ENCODE results near the gene KIF5C. TPM values are rescaled to one million over a fixed set of nuclear protein-coding genes. Genes with fewer than 3 reads are reported as not detected.

Gene KIF5C
- total and polyA plus RNA-seq, 2 donors (not counting 1 experiment from before 2014, with no cell fraction given), result 1.9 to 6.1 TPM

DNA sequence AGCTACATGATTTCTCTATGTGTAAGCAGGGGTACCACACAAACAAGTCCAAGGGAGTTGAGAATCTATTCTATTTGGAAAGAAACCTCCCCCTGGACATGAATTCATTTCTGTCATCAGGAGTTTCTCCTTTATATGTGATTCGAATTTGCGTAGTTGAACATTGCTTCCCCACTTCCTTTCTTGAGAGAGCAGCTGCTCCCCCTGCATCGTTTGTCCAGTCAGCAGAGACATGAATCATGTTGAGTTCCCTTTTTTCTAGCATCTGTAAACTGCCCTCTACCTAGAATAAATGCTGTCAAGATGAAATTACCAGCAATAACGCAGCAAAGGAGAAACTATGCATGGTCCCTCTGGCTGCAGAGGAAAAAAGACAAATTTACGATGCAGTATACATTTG, 73.8 kb downstream of the KIF5C start:
- Histone ChIP-seq H3K4me1 (ENCODE audit: control insufficient read depth in 2 of 2, insufficient read depth in 2 of 2, low read length in 2 of 2) (peaks cover 0 to 9% of the 10 kb centered on the region in 2 donors), H3K27me3 (replicated peaks in 1 of 4; ENCODE audit: control extremely low read depth in 1 of 4, control insufficient read depth in 3 of 4, insufficient read depth in 4 of 4, low read length in 3 of 4) (no peaks in the 10 kb centered on the region), H2AFZ (ENCODE audit: insufficient read depth, low read depth, low read length, poor library complexity, severe bottlenecking) (no peak overlapping the region), H3K9me3 (ENCODE audit: control extremely low read depth in 1 of 3, control insufficient read depth in 2 of 3, insufficient read depth in 1 of 3, low read length in 2 of 3) (no peaks in the 10 kb centered on the region), H3K4me3 (ENCODE audit: control extremely low read depth in 1 of 5, extremely low read depth in 1 of 5, insufficient read depth in 1 of 5, low read depth in 2 of 5, low read length in 4 of 5) (no peak overlapping the region), H3K36me3 (replicated peaks in 1 of 2; ENCODE audit: control extremely low read depth in 1 of 2, control insufficient read depth in 1 of 2, extremely low read depth in 1 of 2, insufficient read depth in 2 of 2, low read length in 1 of 2) (no peaks in the 10 kb centered on the region), H3K79me2 (ENCODE audit: control insufficient read depth, insufficient read depth, low read length) (no peaks in the 10 kb centered on the region), H3K4me2 (replicated peaks; ENCODE audit: low read depth, low read length, poor library complexity, severe bottlenecking) (no peak overlapping the region), H4K20me1 (ENCODE audit: control insufficient read depth, insufficient read depth, low read length, poor library complexity, severe bottlenecking) (no peaks in the 10 kb centered on the region), H3K27ac (ENCODE audit: low read length in 2 of 2) (no peak overlapping the region), H3K9ac (ENCODE audit: low read length) (no peak overlapping the region)
- TF ChIP-seq, protein P1, sequence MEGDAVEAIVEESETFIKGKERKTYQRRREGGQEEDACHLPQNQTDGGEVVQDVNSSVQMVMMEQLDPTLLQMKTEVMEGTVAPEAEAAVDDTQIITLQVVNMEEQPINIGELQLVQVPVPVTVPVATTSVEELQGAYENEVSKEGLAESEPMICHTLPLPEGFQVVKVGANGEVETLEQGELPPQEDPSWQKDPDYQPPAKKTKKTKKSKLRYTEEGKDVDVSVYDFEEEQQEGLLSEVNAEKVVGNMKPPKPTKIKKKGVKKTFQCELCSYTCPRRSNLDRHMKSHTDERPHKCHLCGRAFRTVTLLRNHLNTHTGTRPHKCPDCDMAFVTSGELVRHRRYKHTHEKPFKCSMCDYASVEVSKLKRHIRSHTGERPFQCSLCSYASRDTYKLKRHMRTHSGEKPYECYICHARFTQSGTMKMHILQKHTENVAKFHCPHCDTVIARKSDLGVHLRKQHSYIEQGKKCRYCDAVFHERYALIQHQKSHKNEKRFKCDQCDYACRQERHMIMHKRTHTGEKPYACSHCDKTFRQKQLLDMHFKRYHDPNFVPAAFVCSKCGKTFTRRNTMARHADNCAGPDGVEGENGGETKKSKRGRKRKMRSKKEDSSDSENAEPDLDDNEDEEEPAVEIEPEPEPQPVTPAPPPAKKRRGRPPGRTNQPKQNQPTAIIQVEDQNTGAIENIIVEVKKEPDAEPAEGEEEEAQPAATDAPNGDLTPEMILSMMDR (IDR thresholded peaks at IDR 0.05), result no peak
- no peak for TF ChIP-seq EZH2 (IDR thresholded peaks at IDR 0.05; ENCODE audit: borderline replicate concordance, insufficient read depth, low read depth, low read length, poor library complexity, severe bottlenecking)
- no peak overlapping the region for H3K27ac Mint-ChIP-seq
- no peaks in the 10 kb centered on the region for H3K27me3 Mint-ChIP-seq
- ATAC-seq (ENCODE audit: low read depth), result no peak
- H3K4me3 Mint-ChIP-seq, result no peak overlapping the region
- peaks cover 7% of the 10 kb centered on the region for H3K4me1 Mint-ChIP-seq
- WGBS (ENCODE audit: insufficient coverage), result 0% methylated on average over 1 of the region's 5 CpGs
- ChIA-PET CTCF (no interaction called here), POLR2A (no interaction called here)
- no peak for DNase-seq
- no peaks in the 10 kb centered on the region for H3K9me3 Mint-ChIP-seq (ENCODE audit: insufficient read depth)
- intact Hi-C loops (cut with micrococcal nuclease), result no loop called here

DNA sequence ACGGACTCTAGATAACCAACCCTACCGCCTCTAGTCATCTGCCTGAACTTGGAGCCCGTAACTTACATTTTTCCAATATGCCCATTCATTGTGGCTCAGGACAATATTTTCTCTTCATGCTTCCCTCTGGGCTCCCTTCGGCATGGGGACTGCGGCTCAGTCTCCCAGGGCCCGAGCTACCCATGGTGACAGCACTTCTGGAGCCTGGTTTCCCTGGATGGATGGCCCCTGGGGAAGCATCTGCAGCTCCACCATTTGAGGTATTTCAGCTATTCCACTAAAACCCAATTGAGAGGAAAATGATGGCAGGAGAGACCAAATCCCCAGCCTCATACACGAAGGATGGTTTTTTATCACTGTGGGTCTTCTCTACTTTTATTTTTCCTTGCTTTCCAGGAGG, 74.3 kb downstream of the KIF5C start:
- no peak overlapping the region for H3K9ac ChIP-seq (ENCODE audit: low read length)
- Mint-ChIP-seq H3K4me1 (peaks cover 7% of the 10 kb centered on the region), H3K27me3 (no peaks in the 10 kb centered on the region), H3K9me3 (ENCODE audit: insufficient read depth) (no peaks in the 10 kb centered on the region), H3K4me3 (no peak overlapping the region), H3K27ac (no peak overlapping the region)
- CTCF ChIA-PET, result no interaction called here
- DNase-seq, result no peak
- WGBS (ENCODE audit: insufficient coverage), result 100% methylated on average over 4 of the region's 7 CpGs
- no peak for ATAC-seq (ENCODE audit: low read depth)
- no peak overlapping the region for H3K4me3 ChIP-seq (ENCODE audit: control extremely low read depth in 1 of 5, extremely low read depth in 1 of 5, insufficient read depth in 1 of 5, low read depth in 2 of 5, low read length in 4 of 5)
- H2AFZ ChIP-seq (ENCODE audit: insufficient read depth, low read depth, low read length, poor library complexity, severe bottlenecking), result no peak overlapping the region
- TF ChIP-seq EZH2 (IDR thresholded peaks at IDR 0.05; ENCODE audit: borderline replicate concordance, insufficient read depth, low read depth, low read length, poor library complexity, severe bottlenecking), result no peak
- TF ChIP-seq, protein P1 (IDR thresholded peaks at IDR 0.05), result no peak
- POLR2A ChIA-PET, result no interaction called here
- H3K27me3 ChIP-seq (replicated peaks in 1 of 4; ENCODE audit: control extremely low read depth in 1 of 4, control insufficient read depth in 3 of 4, insufficient read depth in 4 of 4, low read length in 3 of 4), result no peaks in the 10 kb centered on the region
- H3K4me2 ChIP-seq (replicated peaks; ENCODE audit: low read depth, low read length, poor library complexity, severe bottlenecking), result no peak overlapping the region
- H4K20me1 ChIP-seq (ENCODE audit: control insufficient read depth, insufficient read depth, low read length, poor library complexity, severe bottlenecking), result no peaks in the 10 kb centered on the region
- peaks cover 0 to 9% of the 10 kb centered on the region in 2 donors for H3K4me1 ChIP-seq (ENCODE audit: control insufficient read depth in 2 of 2, insufficient read depth in 2 of 2, low read length in 2 of 2)
- no peaks in the 10 kb centered on the region for H3K36me3 ChIP-seq (replicated peaks in 1 of 2; ENCODE audit: control extremely low read depth in 1 of 2, control insufficient read depth in 1 of 2, extremely low read depth in 1 of 2, insufficient read depth in 2 of 2, low read length in 1 of 2)
- intact Hi-C loops (cut with micrococcal nuclease), result no loop called here
- H3K9me3 ChIP-seq (ENCODE audit: control extremely low read depth in 1 of 3, control insufficient read depth in 2 of 3, insufficient read depth in 1 of 3, low read length in 2 of 3), result no peaks in the 10 kb centered on the region
- no peak overlapping the region for H3K27ac ChIP-seq (ENCODE audit: low read length in 2 of 2)
- no peaks in the 10 kb centered on the region for H3K79me2 ChIP-seq (ENCODE audit: control insufficient read depth, insufficient read depth, low read length)

Data from B cell (primary cell).